Measurements from ENCODE around the gene BAHCC1.

Gene BAHCC1

DNA sequence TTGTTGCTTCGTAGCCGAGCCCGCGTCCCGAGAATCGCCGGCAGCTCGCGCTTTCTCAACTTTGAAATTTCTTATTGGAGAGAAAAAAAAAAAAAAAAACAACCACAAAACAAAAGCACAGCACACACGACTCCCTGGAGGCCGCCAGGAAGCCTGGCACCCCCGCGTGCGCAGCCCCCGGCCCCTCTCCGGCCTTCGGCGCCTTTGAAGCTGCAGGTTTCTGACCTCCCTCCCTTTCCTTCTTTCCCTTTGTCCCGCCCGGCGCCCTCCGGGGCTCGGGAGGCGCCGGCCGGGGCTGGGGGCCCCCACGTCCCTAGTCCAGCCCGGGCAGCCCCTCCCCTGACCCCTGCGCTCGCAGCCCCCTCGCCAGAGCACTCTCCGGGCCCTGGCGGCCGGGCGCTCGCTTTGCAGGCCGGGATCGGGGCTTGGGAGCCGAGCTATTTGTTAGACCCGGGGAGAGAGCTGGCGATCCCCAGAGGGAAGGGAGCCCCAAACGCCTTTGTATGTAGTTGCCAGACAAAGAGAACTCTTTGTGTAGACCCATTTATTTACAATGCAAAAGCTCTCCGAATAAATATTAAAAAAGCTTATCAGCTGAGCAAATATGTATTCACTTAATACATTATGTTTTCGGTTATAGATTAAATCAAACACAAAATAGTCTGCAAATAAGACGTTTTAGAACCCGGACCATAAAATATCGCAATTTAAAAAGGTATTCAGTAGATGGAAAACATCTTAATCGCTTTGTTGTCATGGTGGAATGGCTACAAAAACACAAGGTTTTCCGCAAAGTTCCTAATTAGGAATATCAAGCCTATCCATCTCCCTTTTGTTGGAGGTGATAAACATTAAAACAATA, 2.3 kb downstream of the BAHCC1 start:
- TF ChIP-seq ZNF274 (IDR thresholded peaks at IDR 0.05; ENCODE audit: low read depth, low read length), result no peak
- TF ChIP-seq SUZ12 (IDR thresholded peaks at IDR 0.05; ENCODE audit: extremely low read depth, insufficient read depth, insufficient read length), result no peak
- Histone ChIP-seq H3K36me3 (ENCODE audit: insufficient read depth, insufficient read length, low read length) (no peaks in the 10 kb centered on the region), H3K27me3 (ENCODE audit: insufficient read depth, insufficient read length) (peaks cover 50% of the 10 kb centered on the region), H3K4me3 (ENCODE audit: insufficient read length, low read depth) (peak overlapping the region; percentile 71), H3K9me3 (ENCODE audit: insufficient read depth, low read length) (no peaks in the 10 kb centered on the region), H3K4me1 (ENCODE audit: insufficient read depth, insufficient read length) (peaks cover 20% of the 10 kb centered on the region), H3K9ac (ENCODE audit: insufficient read length, low read depth) (peak overlapping the region; percentile 82)
- no peak for DNase-seq (ENCODE audit: low read depth, low spot score)

DNA sequence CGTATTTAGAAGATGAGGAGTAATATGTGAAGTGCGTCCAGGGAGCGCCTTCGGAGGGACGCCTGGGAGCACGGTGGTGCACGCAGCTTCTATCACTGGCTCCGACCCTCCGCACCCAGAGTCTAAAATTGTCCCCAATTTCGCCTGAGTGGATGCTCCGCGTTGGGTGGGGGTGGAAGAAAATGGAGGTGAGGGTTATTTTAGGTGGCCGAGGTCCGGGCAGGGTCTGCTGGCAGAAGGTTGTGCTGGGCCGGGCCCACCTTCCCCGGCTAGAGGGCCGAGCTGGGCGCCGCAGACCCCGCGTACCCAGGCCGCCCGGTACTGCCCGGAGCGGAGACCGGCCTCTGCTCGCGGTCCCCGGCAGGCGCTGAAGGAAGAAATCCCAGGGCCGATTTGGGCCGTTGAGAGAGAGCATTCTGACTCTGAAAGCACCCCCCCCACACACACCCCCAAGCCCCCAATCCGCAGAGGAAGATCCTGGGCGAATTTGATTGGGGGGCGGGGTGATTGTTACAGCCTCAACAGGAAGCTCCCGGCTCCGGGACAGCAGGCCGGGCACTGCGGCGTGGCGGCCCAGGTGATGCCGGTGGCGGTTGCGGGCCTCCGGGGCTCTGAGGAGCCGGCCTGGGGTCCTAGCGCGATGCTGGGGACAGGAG, 3.0 kb downstream of the BAHCC1 start:
- TF ChIP-seq ZNF274 (IDR thresholded peaks at IDR 0.05; ENCODE audit: low read depth, low read length) (no peak), YY1 (IDR thresholded peaks at IDR 0.05; ENCODE audit: insufficient read depth, insufficient read length) (no peak), SUZ12 (IDR thresholded peaks at IDR 0.05; ENCODE audit: extremely low read depth, insufficient read depth, insufficient read length) (no peak)
- Histone ChIP-seq H3K9ac (ENCODE audit: insufficient read length, low read depth) (peak overlapping the region; percentile 46), H3K27me3 (ENCODE audit: insufficient read depth, insufficient read length) (peaks cover 42% of the 10 kb centered on the region), H3K4me3 (ENCODE audit: insufficient read length, low read depth) (peak overlapping the region; percentile 19), H3K9me3 (ENCODE audit: insufficient read depth, low read length) (no peaks in the 10 kb centered on the region), H3K4me1 (ENCODE audit: insufficient read depth, insufficient read length) (peaks cover 26% of the 10 kb centered on the region), H3K36me3 (ENCODE audit: insufficient read depth, insufficient read length, low read length) (no peaks in the 10 kb centered on the region)
- no peak for DNase-seq (ENCODE audit: low read depth, low spot score)

DNA sequence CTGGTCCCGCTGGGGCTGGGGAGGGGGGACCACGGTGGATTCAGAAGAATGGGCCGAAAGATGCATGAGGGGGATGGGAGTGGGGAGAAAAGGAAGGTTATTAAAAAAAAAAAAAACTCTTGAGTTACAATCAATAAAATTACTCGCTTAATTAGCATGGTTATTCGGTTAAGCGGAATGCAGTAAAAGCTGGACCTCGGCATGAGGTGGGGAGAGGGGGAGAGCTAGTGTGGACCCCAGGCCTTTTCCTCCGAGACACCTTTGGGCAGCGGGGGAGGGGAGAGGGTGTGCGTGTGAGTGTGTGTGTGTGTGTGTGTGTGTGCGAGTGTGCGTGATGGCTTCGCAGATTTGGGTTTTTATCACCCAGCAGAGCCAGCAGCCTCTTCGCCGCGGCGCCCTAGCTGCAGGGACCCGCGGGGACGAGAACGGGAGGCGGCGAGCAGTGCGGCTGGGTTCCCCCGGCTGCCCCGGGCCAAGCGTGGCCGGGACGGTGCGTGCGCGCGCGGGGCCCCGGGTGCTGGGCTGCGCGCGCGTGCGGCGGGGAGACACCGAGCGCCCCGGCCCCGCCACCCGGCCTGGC, 3.7 kb downstream of the BAHCC1 start:
- DNase-seq (ENCODE audit: low read depth, low spot score), result no peak
- Histone ChIP-seq H3K4me1 (ENCODE audit: insufficient read depth, insufficient read length) (peaks cover 26% of the 10 kb centered on the region), H3K9me3 (ENCODE audit: insufficient read depth, low read length) (no peaks in the 10 kb centered on the region), H3K9ac (ENCODE audit: insufficient read length, low read depth) (peak overlapping the region; percentile 61), H3K36me3 (ENCODE audit: insufficient read depth, insufficient read length, low read length) (no peaks in the 10 kb centered on the region), H3K4me3 (ENCODE audit: insufficient read length, low read depth) (peak overlapping the region; percentile 30), H3K27me3 (ENCODE audit: insufficient read depth, insufficient read length) (peaks cover 42% of the 10 kb centered on the region)
- TF ChIP-seq SUZ12 (IDR thresholded peaks at IDR 0.05; ENCODE audit: extremely low read depth, insufficient read depth, insufficient read length), result no peak
- TF ChIP-seq YY1 (IDR thresholded peaks at IDR 0.05; ENCODE audit: insufficient read depth, insufficient read length), result no peak
- TF ChIP-seq ZNF274 (IDR thresholded peaks at IDR 0.05; ENCODE audit: low read depth, low read length), result no peak

DNA sequence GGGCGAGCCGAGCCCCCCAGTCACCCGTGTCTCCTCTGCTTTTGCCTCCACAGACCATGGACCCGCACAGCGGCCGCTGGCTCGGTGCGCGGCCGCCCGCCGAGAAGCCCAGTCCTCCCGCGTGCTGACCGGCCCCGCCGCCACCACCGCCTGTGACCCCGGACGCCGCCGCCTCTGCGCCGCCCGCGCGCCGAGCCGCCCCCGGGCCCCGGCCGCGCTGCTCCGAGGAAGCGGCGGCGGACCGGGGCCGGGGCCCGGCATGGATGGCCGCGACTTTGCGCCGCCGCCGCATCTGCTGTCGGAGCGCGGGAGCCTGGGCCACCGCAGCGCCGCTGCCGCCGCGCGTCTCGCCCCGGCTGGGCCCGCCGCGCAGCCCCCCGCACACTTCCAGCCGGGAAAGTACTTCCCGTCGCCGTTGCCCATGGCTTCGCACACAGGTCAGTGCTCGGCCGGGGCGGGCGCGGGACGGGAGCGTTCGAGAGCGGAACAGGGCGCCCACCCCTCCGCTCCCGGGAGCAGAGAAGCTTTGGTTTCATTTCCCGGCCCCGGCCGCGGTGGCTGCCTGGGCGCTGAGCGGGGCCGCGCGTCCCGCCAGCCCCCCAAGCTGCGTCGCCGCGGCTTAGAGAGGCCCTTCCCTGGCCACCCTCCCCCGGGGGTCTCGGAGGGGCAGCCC, 4.4 kb downstream of the BAHCC1 start:
- no peak for DNase-seq (ENCODE audit: low read depth, low spot score)
- Histone ChIP-seq H3K36me3 (ENCODE audit: insufficient read depth, insufficient read length, low read length) (no peaks in the 10 kb centered on the region), H3K27me3 (ENCODE audit: insufficient read depth, insufficient read length) (peaks cover 39% of the 10 kb centered on the region), H3K9ac (ENCODE audit: insufficient read length, low read depth) (peak overlapping the region; percentile 76), H3K4me1 (ENCODE audit: insufficient read depth, insufficient read length) (peaks cover 26% of the 10 kb centered on the region), H3K4me3 (ENCODE audit: insufficient read length, low read depth) (peak overlapping the region; percentile 46), H3K9me3 (ENCODE audit: insufficient read depth, low read length) (no peaks in the 10 kb centered on the region)
- TF ChIP-seq YY1 (IDR thresholded peaks at IDR 0.05; ENCODE audit: insufficient read depth, insufficient read length) (no peak), SUZ12 (IDR thresholded peaks at IDR 0.05; ENCODE audit: extremely low read depth, insufficient read depth, insufficient read length) (no peak), ZNF274 (IDR thresholded peaks at IDR 0.05; ENCODE audit: low read depth, low read length) (no peak)

DNA sequence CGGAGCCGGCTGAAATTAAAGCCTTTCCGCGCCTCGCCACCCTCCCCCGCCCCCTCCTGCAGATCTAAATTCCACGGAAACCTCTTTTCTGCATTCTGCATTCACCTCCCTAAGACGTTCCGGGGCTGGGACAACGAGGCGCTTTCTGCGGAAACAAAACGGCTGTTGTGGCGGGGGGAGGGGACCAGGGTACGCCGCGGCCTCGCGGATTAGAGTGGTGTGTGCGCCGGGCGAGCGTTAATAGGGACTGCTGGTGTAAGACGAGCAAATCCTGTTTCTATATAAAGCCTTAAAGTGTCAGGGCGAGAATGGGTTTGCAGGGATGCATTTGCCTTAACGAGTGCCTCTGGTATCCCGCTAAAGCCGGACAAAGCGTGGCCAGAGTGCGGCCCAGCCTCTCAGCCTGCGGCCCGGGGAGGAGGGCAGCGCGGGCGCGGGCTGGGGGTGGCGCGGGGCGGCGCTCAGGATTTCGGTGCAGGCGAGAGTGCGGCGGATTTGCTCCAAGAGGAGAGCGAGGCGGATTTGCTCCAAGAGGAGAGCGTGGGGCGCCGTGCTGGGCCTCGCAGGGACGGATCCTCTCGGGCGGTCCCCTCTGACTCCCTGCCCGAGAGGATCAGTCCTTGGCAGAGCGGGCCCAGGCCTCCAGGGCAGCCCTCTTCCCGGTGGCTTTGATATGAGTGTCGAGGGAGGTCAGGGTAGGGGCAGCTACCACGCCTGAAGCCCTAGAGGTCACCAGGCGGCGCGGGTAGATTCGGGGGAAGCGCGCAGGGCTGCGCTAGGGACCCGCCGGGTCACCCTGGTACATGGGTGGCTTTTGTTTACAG, 5.1 kb downstream of the BAHCC1 start:
- Histone ChIP-seq H3K9ac (ENCODE audit: insufficient read length, low read depth) (peak overlapping the region; percentile 76), H3K9me3 (ENCODE audit: insufficient read depth, low read length) (no peaks in the 10 kb centered on the region), H3K36me3 (ENCODE audit: insufficient read depth, insufficient read length, low read length) (no peaks in the 10 kb centered on the region), H3K4me1 (ENCODE audit: insufficient read depth, insufficient read length) (peaks cover 26% of the 10 kb centered on the region), H3K4me3 (ENCODE audit: insufficient read length, low read depth) (peak overlapping the region; percentile 46), H3K27me3 (ENCODE audit: insufficient read depth, insufficient read length) (peaks cover 38% of the 10 kb centered on the region)
- TF ChIP-seq SUZ12 (IDR thresholded peaks at IDR 0.05; ENCODE audit: extremely low read depth, insufficient read depth, insufficient read length) (no peak), YY1 (IDR thresholded peaks at IDR 0.05; ENCODE audit: insufficient read depth, insufficient read length) (no peak), ZNF274 (IDR thresholded peaks at IDR 0.05; ENCODE audit: low read depth, low read length) (no peak)
- DNase-seq (ENCODE audit: low read depth, low spot score), result no peak

DNA sequence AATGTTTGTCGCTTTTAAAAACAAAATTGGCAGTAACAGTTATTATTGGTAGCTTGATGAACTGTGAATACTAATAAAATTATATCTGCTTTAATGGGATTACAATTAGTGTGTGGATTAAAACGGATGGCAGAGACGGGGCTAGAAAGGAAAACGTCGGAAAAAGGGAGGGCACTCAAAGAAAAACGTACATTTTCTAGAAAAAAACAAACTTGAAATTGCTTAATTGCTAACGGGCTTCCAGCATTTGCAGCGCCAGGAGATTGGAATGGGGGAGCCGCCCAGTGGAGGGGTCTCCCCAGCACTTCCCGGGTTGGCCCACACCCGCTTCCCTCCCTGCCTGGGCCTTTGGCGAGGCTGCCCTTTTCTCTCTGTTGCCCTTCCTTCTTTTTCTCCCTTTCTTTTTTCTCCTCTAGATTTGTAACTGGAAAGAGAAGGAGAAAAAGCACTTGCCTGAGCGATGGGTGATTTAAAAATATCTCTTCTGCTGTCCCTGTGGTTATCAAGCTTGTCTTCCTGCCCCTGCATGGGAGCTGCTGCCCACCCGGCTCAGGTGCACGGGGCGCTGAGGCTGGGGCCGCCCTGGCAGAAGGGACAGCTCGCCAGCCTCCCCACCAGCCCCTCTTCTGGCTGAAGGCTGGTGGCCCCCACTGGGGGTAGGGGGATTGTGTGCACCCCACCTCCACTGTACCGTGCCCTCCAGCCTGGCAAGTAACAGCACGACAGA, 5.9 kb downstream of the BAHCC1 start:
- Histone ChIP-seq H3K4me1 (ENCODE audit: insufficient read depth, insufficient read length) (peaks cover 31% of the 10 kb centered on the region), H3K9ac (ENCODE audit: insufficient read length, low read depth) (peak overlapping the region; percentile 76)
- DNase-seq (ENCODE audit: low read depth, low spot score), result no peak

More for the DNA sequence above, 5.9 kb downstream of the BAHCC1 start:
- Histone ChIP-seq H3K27me3 (ENCODE audit: insufficient read depth, insufficient read length) (peaks cover 38% of the 10 kb centered on the region), H3K4me3 (ENCODE audit: insufficient read length, low read depth) (no peak overlapping the region), H3K36me3 (ENCODE audit: insufficient read depth, insufficient read length, low read length) (no peaks in the 10 kb centered on the region), H3K9me3 (ENCODE audit: insufficient read depth, low read length) (no peaks in the 10 kb centered on the region)
- TF ChIP-seq SUZ12 (IDR thresholded peaks at IDR 0.05; ENCODE audit: extremely low read depth, insufficient read depth, insufficient read length) (no peak), YY1 (IDR thresholded peaks at IDR 0.05; ENCODE audit: insufficient read depth, insufficient read length) (no peak), ZNF274 (IDR thresholded peaks at IDR 0.05; ENCODE audit: low read depth, low read length) (no peak)

All from NT2/D1 (cell line).